Gastrocnemius medialis (tissue), 4 donors: ENCODE measurements around the gene ATP9B.

Experiments
- POLR2A ChIP-seq, 2 donors: fragments of 450-650 bp; IDR thresholded peaks; one replicate each; pipeline ENCODE4 v1.6.1; 2017; ENCODE audit warnings: antibody characterized with exemption in 2 of 2, mild to moderate bottlenecking in 2 of 2, moderate library complexity in 2 of 2
- TF ChIP-seq, protein P1 (sequence below), 5 experiments: fragments of 450-650 bp in 3 of 5; fragments of 200-600 bp in 2 of 5; sonication (generic) in 2 of 5; IDR thresholded peaks in 4 of 5; conservative IDR thresholded peaks in 1 of 5; 1 replicate in 4 of 5; 2 replicates in 1 of 5; pipeline ENCODE4 v1.5.1; 2016 to 2019; ENCODE audit warnings: antibody characterized with exemption in 5 of 5, mild to moderate bottlenecking in 3 of 5, moderate library complexity in 3 of 5

DNA sequence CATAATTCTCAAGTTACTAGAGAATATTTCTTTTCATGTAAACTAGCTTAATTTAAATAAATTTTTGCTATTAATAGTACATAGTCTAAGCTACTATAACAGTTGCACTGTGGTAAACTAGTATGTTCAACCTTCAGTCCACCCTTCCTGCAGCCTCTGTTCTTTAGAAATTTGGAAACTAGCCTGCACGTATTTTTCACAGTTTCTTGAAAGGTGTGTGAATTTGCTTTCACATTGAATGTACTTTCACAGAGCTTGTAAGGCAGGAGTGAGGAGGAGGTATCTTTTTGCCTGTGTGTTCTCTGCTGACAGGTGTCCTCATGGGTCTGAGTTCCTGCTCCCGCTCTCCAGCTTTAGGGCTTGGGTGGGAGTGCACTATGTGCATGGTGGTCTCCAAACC is 117.5 kb downstream of the ATP9B start:
- TF ChIP-seq, protein P1, sequence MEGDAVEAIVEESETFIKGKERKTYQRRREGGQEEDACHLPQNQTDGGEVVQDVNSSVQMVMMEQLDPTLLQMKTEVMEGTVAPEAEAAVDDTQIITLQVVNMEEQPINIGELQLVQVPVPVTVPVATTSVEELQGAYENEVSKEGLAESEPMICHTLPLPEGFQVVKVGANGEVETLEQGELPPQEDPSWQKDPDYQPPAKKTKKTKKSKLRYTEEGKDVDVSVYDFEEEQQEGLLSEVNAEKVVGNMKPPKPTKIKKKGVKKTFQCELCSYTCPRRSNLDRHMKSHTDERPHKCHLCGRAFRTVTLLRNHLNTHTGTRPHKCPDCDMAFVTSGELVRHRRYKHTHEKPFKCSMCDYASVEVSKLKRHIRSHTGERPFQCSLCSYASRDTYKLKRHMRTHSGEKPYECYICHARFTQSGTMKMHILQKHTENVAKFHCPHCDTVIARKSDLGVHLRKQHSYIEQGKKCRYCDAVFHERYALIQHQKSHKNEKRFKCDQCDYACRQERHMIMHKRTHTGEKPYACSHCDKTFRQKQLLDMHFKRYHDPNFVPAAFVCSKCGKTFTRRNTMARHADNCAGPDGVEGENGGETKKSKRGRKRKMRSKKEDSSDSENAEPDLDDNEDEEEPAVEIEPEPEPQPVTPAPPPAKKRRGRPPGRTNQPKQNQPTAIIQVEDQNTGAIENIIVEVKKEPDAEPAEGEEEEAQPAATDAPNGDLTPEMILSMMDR (IDR thresholded peaks at IDR 0.05 in 4 of 5, conservative IDR thresholded peaks at IDR 0.05 in 1 of 5), result no peak
- TF ChIP-seq POLR2A (IDR thresholded peaks at IDR 0.05), result no peak
